Measurements from ENCODE around the gene SLC6A20.

The SLC6A20 gene

GRCh38 chr3:45783667-45784066, 12.7 kb downstream of the SLC6A20 start:
- Histone ChIP-seq H3K4me2 (ENCODE audit: low read length, poor library complexity, severe bottlenecking) (no peak overlapping the region), H3K27me3 (ENCODE audit: control insufficient read depth in 1 of 2, insufficient read depth in 1 of 2, low read length in 2 of 2) (peaks cover 39 to 63% of the 10 kb centered on the region in 2 experiments), H3K23ac (ENCODE audit: low read length in 2 of 2) (no peak overlapping the region), H3K4me1 (ENCODE audit: control insufficient read depth, insufficient read depth, low read depth, low read length) (peaks cover 2% of the 10 kb centered on the region), H2BK12ac (ENCODE audit: low read length in 2 of 2) (no peak overlapping the region), H3K4ac (ENCODE audit: low read depth in 1 of 2, low read length in 2 of 2) (no peak overlapping the region), H3K36me3 (ENCODE audit: control insufficient read depth in 1 of 2, insufficient read depth in 2 of 2, low read depth in 1 of 2, low read length in 2 of 2) (no peaks in the 10 kb centered on the region), H3K4me3 (ENCODE audit: insufficient read depth in 1 of 2, low read depth in 1 of 2, low read length in 2 of 2) (no peak overlapping the region), H3K79me1 (replicated peaks; ENCODE audit: low read length, poor library complexity, severe bottlenecking) (no peaks in the 10 kb centered on the region), H2BK15ac (ENCODE audit: low read depth, poor library complexity, severe bottlenecking) (no peak overlapping the region), H2BK120ac (ENCODE audit: low read depth, low read length) (no peak overlapping the region), H3K27ac (ENCODE audit: low read length, poor library complexity, severe bottlenecking) (no peak overlapping the region), H3K14ac (ENCODE audit: low read length in 2 of 2) (no peak overlapping the region), H3K9ac (ENCODE audit: low read length) (no peak overlapping the region), H2AK5ac (ENCODE audit: low read length, severe bottlenecking) (no peak overlapping the region), H3K18ac (ENCODE audit: low read depth in 1 of 2, low read length in 2 of 2) (no peak overlapping the region), H4K91ac (ENCODE audit: low read length) (no peak overlapping the region), H3K9me3 (ENCODE audit: control insufficient read depth, low read length) (peaks cover 11% of the 10 kb centered on the region), H2AFZ (ENCODE audit: low read depth, low read length) (no peak overlapping the region), H2BK5ac (ENCODE audit: low read depth, low read length, poor library complexity, severe bottlenecking) (no peak overlapping the region), H4K8ac (ENCODE audit: low read length) (no peak overlapping the region)
- DNase-seq: no peak
- 98% methylated on average over 3 of the region's 3 CpGs for WGBS

GRCh38 chr3:45782381-45782780, 14.0 kb downstream of the SLC6A20 start:
- Histone ChIP-seq H4K91ac (ENCODE audit: low read length) (no peak overlapping the region), H2BK5ac (ENCODE audit: low read depth, low read length, poor library complexity, severe bottlenecking) (no peak overlapping the region), H2BK120ac (ENCODE audit: low read depth, low read length) (no peak overlapping the region), H2BK15ac (ENCODE audit: low read depth, poor library complexity, severe bottlenecking) (no peak overlapping the region), H3K79me1 (replicated peaks; ENCODE audit: low read length, poor library complexity, severe bottlenecking) (no peaks in the 10 kb centered on the region), H3K27me3 (ENCODE audit: control insufficient read depth in 1 of 2, insufficient read depth in 1 of 2, low read length in 2 of 2) (peaks cover 41 to 71% of the 10 kb centered on the region in 2 experiments), H3K4me2 (ENCODE audit: low read length, poor library complexity, severe bottlenecking) (no peak overlapping the region), H2BK12ac (ENCODE audit: low read length in 2 of 2) (no peak overlapping the region), H3K23ac (ENCODE audit: low read length in 2 of 2) (no peak overlapping the region), H3K18ac (ENCODE audit: low read depth in 1 of 2, low read length in 2 of 2) (no peak overlapping the region), H3K14ac (ENCODE audit: low read length in 2 of 2) (no peak overlapping the region), H2AFZ (ENCODE audit: low read depth, low read length) (no peak overlapping the region), H2AK5ac (ENCODE audit: low read length, severe bottlenecking) (no peak overlapping the region), H3K27ac (ENCODE audit: low read length, poor library complexity, severe bottlenecking) (no peak overlapping the region), H3K9me3 (ENCODE audit: control insufficient read depth, low read length) (peaks cover 8% of the 10 kb centered on the region), H3K9ac (ENCODE audit: low read length) (no peak overlapping the region), H3K4me3 (ENCODE audit: insufficient read depth in 1 of 2, low read depth in 1 of 2, low read length in 2 of 2) (no peak overlapping the region), H4K8ac (ENCODE audit: low read length) (no peak overlapping the region), H3K4me1 (ENCODE audit: control insufficient read depth, insufficient read depth, low read depth, low read length) (peaks cover 2% of the 10 kb centered on the region), H3K4ac (ENCODE audit: low read depth in 1 of 2, low read length in 2 of 2) (no peak overlapping the region), H3K36me3 (ENCODE audit: control insufficient read depth in 1 of 2, insufficient read depth in 2 of 2, low read depth in 1 of 2, low read length in 2 of 2) (no peaks in the 10 kb centered on the region)
- DNase-seq: no peak
- 79% methylated on average over 3 of the region's 3 CpGs for WGBS

GRCh38 chr3:45781841-45782240, 14.5 kb downstream of the SLC6A20 start:
- peaks cover 8% of the 10 kb centered on the region for H3K9me3 ChIP-seq (ENCODE audit: control insufficient read depth, low read length)
- WGBS: 88% methylated on average over 12 of the region's 12 CpGs
- no peak overlapping the region for H3K4me2 ChIP-seq (ENCODE audit: low read length, poor library complexity, severe bottlenecking)
- H2AFZ ChIP-seq (ENCODE audit: low read depth, low read length): no peak overlapping the region
- peak overlapping the region in 1 of 2 experiments; percentile 9 for H3K23ac ChIP-seq (ENCODE audit: low read length in 2 of 2)
- peaks cover 41 to 71% of the 10 kb centered on the region in 2 experiments for H3K27me3 ChIP-seq (ENCODE audit: control insufficient read depth in 1 of 2, insufficient read depth in 1 of 2, low read length in 2 of 2)
- no peaks in the 10 kb centered on the region for H3K36me3 ChIP-seq (ENCODE audit: control insufficient read depth in 1 of 2, insufficient read depth in 2 of 2, low read depth in 1 of 2, low read length in 2 of 2)
- no peak overlapping the region for H3K9ac ChIP-seq (ENCODE audit: low read length)
- H3K14ac ChIP-seq (ENCODE audit: low read length in 2 of 2): no peak overlapping the region
- no peak overlapping the region for H3K27ac ChIP-seq (ENCODE audit: low read length, poor library complexity, severe bottlenecking)
- H3K4me1 ChIP-seq (ENCODE audit: control insufficient read depth, insufficient read depth, low read depth, low read length): peaks cover 2% of the 10 kb centered on the region
- H2BK5ac ChIP-seq (ENCODE audit: low read depth, low read length, poor library complexity, severe bottlenecking): no peak overlapping the region
- H2BK120ac ChIP-seq (ENCODE audit: low read depth, low read length): no peak overlapping the region
- no peak overlapping the region for H3K18ac ChIP-seq (ENCODE audit: low read depth in 1 of 2, low read length in 2 of 2)
- no peak overlapping the region for H4K91ac ChIP-seq (ENCODE audit: low read length)
- no peak overlapping the region for H3K4ac ChIP-seq (ENCODE audit: low read depth in 1 of 2, low read length in 2 of 2)
- no peaks in the 10 kb centered on the region for H3K79me1 ChIP-seq (replicated peaks; ENCODE audit: low read length, poor library complexity, severe bottlenecking)
- H4K8ac ChIP-seq (ENCODE audit: low read length): no peak overlapping the region
- H2BK12ac ChIP-seq (ENCODE audit: low read length in 2 of 2): no peak overlapping the region
- H2BK15ac ChIP-seq (ENCODE audit: low read depth, poor library complexity, severe bottlenecking): no peak overlapping the region
- no peak for DNase-seq
- H3K4me3 ChIP-seq (ENCODE audit: insufficient read depth in 1 of 2, low read depth in 1 of 2, low read length in 2 of 2): no peak overlapping the region
- H2AK5ac ChIP-seq (ENCODE audit: low read length, severe bottlenecking): no peak overlapping the region

- H2BK12ac ChIP-seq (ENCODE audit: low read length in 2 of 2): no peak overlapping the region
- no peak overlapping the region for H2BK15ac ChIP-seq (ENCODE audit: low read depth, poor library complexity, severe bottlenecking)
- H3K4me2 ChIP-seq (ENCODE audit: low read length, poor library complexity, severe bottlenecking): no peak overlapping the region
- no peak overlapping the region for H4K91ac ChIP-seq (ENCODE audit: low read length)
- no peak overlapping the region for H3K18ac ChIP-seq (ENCODE audit: low read depth in 1 of 2, low read length in 2 of 2)
- DNase-seq: no peak
- no peak overlapping the region for H3K23ac ChIP-seq (ENCODE audit: low read length in 2 of 2)
- H3K36me3 ChIP-seq (ENCODE audit: control insufficient read depth in 1 of 2, insufficient read depth in 2 of 2, low read depth in 1 of 2, low read length in 2 of 2): no peaks in the 10 kb centered on the region
- H3K79me1 ChIP-seq (replicated peaks; ENCODE audit: low read length, poor library complexity, severe bottlenecking): no peaks in the 10 kb centered on the region
- no peak overlapping the region for H2BK5ac ChIP-seq (ENCODE audit: low read depth, low read length, poor library complexity, severe bottlenecking)
- H2AFZ ChIP-seq (ENCODE audit: low read depth, low read length): no peak overlapping the region
- H3K27ac ChIP-seq (ENCODE audit: low read length, poor library complexity, severe bottlenecking): no peak overlapping the region
- 96% methylated on average over 5 of the region's 5 CpGs for WGBS
- no peak overlapping the region for H3K14ac ChIP-seq (ENCODE audit: low read length in 2 of 2)
- H3K4me1 ChIP-seq (ENCODE audit: control insufficient read depth, insufficient read depth, low read depth, low read length): peaks cover 2% of the 10 kb centered on the region
- no peak overlapping the region for H4K8ac ChIP-seq (ENCODE audit: low read length)
- H2BK120ac ChIP-seq (ENCODE audit: low read depth, low read length): no peak overlapping the region
- no peak overlapping the region for H3K4ac ChIP-seq (ENCODE audit: low read depth in 1 of 2, low read length in 2 of 2)
- H3K9me3 ChIP-seq (ENCODE audit: control insufficient read depth, low read length): peaks cover 8% of the 10 kb centered on the region
- H3K9ac ChIP-seq (ENCODE audit: low read length): no peak overlapping the region
- peaks cover 43 to 71% of the 10 kb centered on the region in 2 experiments for H3K27me3 ChIP-seq (ENCODE audit: control insufficient read depth in 1 of 2, insufficient read depth in 1 of 2, low read length in 2 of 2)
- H3K4me3 ChIP-seq (ENCODE audit: insufficient read depth in 1 of 2, low read depth in 1 of 2, low read length in 2 of 2): no peak overlapping the region
- H2AK5ac ChIP-seq (ENCODE audit: low read length, severe bottlenecking): no peak overlapping the region
Observed at GRCh38 chr3:45781271-45781670, 15.1 kb downstream of the SLC6A20 start.

All from mesenchymal stem cell (in vitro differentiated cells and primary cell).